GM21526 (cell line): ENCODE data around the gene INF2.
"Not testable (repeated sequence)": the region's sequence is repeated elsewhere in the genome, so short reads cannot be mapped to it uniquely, and the experiment has no call there.

Experiments used
- ATAC-seq: cut with Tn5 transposase; IDR thresholded peaks from one replicate; pipeline ENCODE4 v1.9.1; 2021; ENCODE audit warnings: moderate library complexity; ENCODE audit not compliant: unreplicated experiment, low FRiP score

The INF2 gene

DNA sequence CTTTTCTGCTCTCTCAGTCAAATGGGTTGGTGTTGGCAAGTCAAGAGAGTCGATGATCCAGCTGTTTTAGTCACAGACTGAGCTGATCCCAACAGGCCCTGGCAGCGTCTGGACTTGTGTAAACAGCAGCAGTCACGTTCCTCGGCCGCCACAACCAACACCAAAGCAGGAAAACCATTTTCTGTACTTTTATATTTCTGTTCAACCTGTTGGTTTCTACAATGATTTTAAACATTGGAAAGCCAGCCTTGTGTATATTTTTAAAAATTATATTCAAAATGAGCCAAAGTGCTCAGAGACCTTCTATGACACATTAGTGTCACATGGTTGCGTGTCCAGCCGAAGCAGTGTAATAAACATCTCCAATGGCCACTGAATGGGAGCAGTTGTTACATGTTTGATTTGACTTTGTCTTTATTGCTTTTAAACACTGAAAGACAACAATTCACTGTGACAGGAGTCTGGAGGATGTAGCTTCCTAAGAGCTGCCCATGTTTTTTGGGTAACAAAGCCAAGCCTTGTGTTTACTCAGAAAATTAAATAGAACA, 57.6 kb downstream of the INF2 start:
- no peak for ATAC-seq

DNA sequence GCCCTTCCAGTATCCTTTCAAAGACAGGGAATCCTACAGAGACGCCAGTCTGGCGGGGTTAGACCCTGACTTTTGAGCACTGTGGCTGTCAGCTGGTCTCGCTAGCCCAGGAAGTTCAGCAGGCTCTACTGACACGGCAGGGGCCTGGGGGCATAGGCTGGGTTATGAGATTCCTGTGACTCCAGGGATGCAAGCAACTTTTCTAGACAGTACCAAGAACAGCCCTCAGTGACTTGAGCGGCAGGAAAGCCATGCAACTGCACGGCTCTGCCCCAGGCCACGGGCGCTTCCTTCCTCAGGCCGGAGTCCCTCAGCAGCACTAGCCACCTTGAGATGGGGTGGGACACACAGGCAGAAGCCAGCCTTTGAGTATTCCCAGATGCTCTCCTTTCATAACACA, 58.5 kb downstream of the INF2 start:
- ATAC-seq = no peak

DNA sequence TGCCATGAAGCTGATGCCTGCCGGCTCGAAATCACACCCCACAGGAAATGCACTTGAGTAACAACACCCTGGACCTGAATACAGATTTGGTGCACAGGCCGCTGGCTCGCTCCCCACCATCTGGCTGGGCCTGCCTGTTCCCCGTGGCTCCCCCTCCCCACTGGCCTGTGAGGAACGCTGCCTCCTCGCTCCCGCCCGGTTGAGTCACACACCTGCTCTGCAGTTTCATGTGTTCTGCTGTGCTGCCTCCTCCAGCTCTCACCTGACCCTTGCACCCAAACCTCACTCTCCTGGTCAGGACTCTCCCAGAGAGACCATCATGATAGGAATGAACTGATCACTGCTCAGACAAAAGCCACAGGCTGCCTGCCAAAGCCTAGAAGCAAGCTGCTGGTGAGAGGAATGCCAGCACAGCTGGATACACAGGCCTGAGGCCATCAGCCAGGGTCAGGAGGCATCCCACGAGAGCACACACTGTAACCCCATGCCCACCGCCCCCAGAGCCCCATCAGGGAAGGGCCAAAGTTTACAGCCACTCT, 59.8 kb downstream of the INF2 start:
- no peak for ATAC-seq

DNA sequence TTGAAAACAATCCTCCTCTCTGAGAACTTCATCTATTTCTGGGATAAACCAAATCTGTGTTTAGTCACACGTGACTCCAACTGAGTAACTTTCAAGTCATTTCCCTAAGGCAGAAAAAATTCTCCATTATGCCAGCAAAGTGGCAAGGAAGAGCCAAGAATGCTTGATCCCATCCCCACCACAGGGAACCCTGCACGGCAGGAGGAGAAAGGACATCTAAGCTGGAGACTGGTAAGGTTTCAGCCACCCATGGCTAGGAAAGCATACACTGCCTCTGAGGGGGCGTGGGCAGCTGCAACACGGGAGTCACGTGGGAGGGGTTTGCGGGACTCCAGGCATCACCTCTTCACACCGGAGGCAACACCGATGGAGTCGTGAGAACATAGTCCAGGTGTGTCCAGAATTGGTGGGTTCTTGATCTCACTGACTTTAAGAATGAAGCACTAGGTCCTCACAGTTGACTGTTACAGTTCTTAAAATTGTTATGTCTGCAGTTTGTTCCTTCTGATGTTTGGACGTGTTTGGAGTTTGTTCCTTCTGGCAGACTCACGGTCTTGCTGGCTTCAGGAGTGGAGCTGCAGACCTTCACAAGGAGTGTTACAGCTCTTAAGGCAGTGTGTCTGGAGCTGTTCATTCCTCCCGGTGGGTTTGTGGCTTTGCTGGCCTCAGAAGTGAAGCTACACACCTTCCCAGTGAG, 60.8 kb downstream of the INF2 start:
- no peak for ATAC-seq

DNA sequence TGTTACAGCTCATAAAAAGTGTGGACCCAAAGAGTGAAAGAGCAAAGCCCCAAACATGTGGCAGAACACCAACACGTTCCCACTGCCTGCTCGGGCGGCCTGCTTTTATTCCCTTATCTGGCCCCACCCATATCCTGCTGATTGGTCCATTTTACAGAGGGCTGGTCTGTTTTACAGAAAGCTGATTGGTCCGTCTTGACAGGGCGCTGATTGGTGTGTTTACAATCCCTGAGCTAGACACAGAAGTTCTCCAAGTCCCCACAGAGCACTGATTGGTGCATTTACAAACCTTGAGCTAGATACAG, 61.3 kb downstream of the INF2 start:
- ATAC-seq = not testable (repeated sequence)

DNA sequence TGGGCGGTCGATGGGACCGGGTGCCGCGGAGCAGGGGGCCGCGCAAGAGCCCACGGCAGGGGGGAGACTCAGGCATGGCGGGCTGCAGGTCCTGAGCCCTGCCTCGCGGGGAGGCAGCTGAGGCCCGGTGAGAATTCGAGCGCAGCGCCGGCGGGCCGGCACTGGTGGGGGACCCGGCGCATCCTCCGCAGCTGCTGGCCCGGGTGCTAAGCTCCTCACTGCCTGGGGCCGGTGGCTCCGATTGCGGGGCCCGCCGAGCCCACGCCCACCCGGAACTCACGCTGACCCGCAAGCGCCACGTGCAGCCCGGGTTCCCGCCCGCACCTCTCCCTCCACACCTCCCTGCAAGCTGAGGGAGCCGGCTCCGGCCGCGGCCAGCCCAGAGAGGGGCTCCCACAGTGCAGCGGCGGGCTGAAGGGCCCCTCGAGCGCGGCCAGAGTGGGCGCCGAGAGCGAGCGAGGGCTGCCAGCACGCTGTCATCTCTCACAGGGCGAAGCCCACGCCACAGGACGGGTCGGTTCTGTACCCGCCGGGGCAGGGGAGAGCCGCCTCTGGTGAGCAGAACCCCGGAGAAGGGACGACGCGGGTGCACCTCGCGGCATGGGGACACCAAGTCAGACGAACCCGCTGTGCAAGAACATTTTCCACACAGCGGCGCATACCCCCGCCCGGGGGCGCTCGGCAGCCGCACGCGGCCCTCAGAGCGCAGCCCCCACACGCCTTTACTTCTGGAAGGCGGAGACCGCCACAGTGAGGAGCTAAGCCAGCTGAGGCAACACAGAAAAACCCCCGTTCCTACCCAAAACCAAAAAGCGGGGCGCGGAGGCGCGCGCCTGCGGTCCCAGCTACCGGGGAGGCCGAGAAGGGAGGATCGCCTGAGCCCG, 62.4 kb downstream of the INF2 start:
- no peak for ATAC-seq

DNA sequence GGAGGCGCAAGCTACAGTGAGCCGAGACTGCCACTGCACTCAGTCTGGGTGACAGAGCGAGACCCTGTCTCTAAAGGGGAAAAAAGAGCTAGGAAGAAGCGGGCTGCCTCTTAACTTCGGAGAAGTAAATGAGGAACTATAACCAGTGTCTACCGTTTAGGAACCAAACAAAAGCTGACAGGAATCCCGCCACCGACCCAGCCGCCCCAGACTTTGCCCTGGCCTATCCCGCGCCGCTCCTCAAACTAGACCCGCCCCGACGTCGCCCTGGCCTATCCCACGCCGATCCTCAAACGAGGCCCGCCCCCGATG, 63.0 kb downstream of the INF2 start:
- peak; percentile 0 for ATAC-seq

DNA sequence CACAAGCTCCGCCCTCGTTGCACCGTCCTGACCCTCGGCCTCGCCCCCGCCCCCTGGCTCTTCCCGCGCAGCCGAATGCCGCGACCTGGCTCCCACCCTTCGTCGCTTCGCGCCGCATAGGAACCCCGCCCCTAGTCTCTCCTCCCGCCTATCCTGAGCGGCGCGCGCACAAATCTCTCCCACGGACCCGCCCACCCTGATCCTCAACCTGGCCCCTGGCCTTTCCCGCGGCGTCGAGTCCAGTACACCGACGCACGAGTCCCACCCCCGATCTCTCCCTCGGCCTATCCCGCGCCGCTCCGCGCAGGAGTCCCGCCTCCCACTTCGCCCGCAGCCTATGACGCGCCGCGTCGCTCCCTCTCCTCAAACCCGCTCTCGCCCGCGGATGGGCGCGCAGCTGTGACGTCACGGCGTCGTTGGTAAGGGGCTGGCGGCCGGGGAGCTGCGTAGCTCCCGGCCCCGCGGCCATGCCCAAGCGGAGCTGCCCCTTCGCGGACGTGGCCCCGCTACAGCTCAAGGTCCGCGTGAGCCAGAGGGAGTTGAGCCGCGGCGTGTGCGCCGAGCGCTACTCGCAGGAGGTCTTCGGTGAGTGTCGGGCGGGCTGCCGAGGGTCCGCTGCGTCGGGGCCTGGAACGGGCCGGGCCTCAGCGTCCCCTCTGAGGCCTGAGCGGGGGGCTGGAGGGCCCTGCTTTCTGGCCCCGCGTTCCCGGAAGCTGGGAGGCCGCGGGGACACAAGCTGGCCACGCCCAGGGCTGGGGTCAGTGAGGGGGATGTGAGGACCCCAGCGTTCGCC, 63.5 kb downstream of the INF2 start, which contains the start of gene SIVA1:
SIVA1 (plus strand) TSS at position 413 of the 793 bp plus-strand sequence; CDS start at position 468, 55 bp downstream.
- peak; percentile 81 for ATAC-seq

DNA sequence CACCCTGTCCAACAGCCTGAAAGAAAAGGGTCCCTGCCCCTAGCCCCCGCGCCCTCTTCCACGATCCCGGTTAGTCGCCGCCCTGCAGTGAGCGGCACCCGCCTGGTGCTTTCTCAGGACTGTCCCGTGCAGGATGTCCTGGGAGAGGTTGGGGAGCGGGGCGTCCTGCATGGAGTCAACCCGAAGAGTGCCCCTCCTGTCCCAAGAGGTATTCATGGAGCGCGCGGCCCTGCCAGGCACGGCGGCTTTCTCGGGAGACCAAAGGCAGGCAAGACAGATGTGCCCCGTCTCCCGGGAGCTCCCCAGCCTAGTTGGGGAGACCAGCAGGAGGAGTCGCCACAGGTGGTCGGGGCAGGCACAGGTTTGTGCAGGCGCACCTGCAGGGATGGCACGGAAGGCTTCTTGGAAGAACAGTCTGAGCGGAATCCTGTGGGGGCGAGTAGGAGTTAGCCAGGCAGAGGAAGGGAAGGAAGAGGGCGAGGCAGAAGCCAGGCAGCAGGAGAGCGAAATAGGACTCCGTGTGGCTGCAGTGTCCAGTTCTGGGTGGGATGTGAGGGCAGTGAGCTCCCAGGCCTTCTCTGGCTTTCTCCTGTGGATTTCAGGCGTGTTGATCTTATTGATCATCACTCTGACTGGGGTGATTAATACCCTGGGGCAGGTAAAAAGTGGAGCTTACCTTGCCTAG, 64.3 kb downstream of the INF2 start:
- ATAC-seq = no peak

DNA sequence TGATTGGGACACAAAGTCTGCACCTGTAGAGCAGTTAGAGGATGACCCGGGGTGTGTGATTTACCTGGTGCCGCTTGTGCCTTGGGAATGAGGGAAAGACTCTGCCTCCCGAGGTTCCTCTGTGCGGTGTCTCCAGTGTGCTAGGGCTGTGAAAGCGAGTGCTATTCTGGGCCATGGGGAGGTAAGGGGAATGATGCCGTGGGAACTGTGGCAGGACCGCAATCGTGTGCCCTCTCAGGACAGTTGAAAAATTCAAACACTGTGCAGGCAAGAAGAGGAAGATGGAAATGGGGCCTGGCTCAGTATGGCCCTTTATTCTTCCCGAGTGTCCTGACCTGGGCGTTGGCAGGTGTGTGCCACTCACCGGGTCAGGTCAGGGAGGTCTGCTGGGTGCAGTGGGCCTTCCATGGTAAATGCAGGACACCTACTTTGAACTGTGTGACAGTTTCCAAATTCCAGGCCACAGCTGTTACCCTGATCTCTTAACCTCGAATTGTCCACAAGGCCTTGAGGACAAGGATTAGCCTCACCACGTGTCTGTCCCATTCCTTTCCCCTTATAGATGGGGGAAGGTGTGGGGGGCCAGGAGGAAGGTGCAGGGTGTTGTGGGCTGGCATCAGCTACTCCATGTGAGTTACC, 64.9 kb downstream of the INF2 start:
- no peak for ATAC-seq

DNA sequence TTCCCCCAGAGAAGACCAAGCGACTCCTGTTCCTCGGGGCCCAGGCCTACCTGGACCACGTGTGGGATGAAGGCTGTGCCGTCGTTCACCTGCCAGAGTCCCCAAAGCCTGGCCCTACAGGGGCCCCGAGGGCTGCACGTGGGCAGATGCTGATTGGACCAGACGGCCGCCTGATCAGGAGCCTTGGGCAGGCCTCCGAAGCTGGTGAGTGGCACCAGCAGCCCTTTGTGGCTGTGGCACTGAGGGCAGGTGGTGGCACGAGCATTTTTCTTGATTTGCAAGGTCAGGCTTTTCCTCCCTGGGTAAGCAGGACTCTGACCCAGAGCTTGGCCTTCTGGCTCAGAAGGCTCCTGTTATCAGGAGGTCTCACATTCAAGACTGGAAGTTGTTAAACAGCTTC, 66.2 kb downstream of the INF2 start:
- ATAC-seq = no peak

DNA sequence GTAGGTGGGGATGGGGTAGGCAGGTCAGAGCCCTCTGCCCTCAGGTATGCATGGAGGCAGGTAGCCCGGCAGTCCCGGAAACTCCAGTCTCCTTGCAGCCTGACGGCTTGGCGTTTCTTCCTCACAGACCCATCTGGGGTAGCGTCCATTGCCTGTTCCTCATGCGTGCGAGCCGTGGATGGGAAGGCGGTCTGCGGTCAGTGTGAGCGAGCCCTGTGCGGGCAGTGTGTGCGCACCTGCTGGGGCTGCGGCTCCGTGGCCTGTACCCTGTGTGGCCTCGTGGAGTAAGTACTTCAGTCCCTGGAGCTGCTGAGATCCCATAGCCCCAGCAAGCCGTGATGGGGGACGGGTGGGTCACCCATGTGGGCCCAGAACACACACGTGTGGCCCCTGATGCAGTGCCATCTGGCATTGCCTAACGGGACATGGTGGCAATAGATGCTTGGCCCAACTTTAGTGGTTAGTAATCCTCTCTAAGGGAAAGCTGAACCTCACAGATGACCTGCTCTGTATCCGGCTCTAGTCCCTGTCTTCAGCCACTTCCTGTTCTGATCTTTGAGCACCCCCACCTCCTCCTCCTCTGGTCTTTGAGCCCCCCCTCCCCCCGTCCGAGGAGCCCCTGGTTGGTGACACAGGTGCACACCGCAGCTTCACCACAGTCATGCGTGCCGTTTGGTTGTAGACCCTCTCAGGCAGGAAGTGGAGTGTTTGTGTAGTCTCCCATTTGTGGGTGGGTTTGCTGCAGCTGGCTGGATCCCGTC, 67.2 kb downstream of the INF2 start:
- no peak for ATAC-seq

DNA sequence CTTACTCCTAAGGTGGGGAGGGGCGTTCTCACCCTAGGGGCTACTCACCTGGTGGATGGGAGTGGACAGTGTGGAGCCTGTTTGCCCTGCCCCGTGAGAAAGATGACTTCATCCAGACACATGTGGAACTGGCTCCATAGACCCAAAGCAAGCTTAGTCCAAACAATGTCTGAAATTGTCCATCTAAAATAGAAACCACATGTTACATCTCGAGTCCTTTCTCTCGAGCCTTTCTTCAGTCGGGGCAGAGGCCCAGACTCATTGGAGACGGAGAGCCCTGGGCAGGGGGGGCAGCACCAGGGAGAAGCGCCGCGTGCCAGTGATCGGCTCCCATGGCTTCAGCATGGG, 67.8 kb downstream of the INF2 start:
- ATAC-seq = no peak

DNA sequence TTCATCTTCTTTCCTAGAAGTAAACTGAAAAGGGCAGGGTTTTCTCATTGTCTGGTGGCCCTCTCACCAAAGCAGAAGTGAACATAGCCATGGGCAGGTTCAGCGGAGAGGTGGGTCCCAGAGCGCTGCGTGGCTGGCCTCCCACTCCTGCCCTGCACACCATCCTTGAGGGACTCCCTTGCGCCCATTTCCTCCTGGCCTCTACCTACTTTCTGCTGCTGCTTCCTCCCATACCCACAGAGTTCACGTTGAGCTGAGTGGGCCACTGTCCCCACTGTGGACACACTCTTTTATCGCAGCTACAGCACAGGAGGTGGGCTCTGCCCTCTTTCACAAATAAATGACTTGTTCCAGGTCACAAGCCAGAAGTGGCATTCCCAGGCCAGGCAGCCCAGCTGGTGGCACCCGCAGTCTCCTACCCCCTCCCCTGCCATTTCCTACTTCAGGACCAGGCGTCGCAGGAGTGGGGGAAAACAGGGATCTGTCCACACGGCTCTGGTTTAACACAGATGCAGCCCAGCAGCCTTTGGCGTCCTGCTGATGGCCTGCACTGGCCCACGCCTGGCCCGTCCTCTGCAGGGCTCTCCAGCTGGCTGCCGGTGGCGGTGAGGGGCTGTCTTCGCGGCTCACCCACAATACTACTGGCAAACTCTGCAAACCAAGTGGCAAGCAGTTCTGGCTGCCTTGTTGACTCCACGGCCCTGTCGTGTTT, 68.4 kb downstream of the INF2 start:
- no peak for ATAC-seq

DNA sequence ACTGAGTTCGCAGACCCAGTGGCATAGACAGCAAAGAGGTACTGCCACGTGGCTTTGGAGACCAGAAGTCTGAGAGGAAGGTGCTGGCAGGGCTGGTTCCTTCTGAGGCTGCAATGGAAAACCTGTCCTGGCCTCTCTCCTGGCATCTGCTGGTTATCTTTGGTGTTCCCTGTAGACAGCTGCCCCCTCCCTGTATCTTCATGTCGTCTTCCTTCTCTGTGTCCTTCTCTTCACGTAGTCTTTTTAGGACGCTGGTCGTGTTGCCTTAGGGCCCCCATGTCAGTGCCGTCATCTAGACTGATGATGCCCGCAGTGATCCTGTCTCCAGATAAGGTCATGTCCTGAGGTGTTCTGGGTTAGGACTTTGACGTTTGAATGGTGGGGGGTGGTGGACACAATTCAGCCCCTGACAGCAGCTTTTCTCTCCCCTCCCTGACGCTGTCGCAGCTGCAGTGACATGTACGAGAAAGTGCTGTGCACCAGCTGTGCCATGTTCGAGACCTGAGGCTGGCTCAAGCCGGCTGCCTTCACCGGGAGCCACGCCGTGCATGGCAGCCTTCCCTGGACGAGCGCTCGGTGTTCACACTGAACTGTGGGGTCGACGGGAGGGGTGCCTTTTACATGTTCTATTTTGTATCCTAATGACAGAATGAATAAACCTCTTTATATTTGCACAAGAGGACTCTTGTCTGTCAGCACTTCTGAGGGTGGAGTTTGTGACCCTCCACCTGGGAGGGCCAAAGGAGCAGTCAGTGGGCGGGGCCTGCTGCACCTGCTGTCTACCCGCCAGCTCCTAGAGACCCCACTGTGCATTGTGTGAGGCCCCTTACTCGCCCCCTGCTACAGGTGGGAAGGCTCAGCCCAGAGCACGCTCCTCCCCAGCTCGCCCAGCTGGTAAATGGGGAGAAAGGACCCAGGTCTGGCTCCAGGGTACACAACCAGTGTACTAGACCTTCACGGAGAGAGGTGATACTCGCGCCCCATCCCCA, 69.9 kb downstream of the INF2 start:
- no peak for ATAC-seq

DNA sequence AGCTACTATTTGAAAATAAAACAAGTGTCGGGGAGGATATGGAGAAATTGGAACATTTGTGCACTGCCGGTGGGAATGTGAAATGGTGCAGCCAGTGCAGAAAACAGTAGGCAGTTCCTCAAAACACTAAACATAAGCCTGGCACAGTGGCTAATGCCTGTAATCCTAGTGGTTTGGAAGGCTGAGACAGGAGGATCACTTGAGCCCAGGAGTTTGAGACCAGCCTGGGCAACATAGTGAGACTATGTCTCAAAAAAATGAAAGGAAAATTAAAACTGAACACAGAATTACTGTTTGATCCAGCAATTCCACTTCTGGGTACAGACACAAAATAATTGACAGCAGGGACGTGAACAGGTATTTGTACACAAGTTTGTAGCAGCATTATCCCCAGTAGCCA, 76.1 kb downstream of the INF2 start:
- no peak for ATAC-seq

DNA sequence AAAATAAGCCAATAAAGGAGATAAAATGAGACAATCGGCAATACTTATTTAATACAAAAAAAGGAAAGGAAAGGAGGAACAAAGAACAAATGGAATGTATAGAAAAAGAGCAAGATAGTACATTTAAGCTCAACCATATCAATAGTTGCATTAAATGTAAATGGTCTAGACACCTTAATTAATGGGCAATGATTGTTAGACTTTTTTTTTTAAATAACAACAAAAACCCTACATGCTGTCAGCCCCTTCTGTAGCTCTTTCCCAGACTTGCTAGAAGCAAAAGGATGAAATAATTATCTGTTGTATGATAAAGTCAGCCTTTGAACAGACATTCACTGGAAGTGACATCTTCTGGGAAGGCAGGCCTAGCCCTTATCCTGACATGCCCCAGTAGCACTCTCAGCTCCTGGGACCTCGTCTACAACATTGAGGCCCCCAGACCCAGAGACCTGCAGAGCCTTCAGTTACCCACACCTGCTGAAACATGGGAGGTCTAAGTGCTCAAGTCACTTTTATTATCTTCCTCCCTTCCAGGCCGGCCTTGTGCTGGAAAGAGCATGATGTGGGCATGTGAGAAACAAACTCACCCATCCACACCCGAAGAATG, 76.9 kb downstream of the INF2 start:
- ATAC-seq = no peak
